Mucosa of gallbladder (tissue), 1 donor: Measurements from ENCODE around the gene CD2. TPM values are rescaled to one million over a fixed set of nuclear protein-coding genes. Genes with fewer than 3 reads are reported as not detected.
A peak's percentile ranks its signal among the peaks of the same experiment; 100 is the strongest.

Experiments
- DNase-seq: peaks from one replicate; pipeline ENCODE4 v3.0.0-alpha.2; 2020; ENCODE audit warnings: low spot score
- total RNA-seq: library from RNA; stranded (reverse); gene quantifications from one replicate; pipeline ENCODE4 v1.2.1, GENCODE V29; 2021
- donor health status: DM: no; HTN: no; CAD: no.

Gene CD2
- 12.5 TPM for total RNA-seq

- DNase-seq = no peak
Observed at GRCh38 chr1:116754198-116754977, at the start of gene CD2. CD2 (plus strand) TSS chr1:116754430; CDS start chr1:116754493, 63 bp downstream.

- no peak for DNase-seq
Observed at GRCh38 chr1:116706123-116706522, 48.1 kb upstream of the CD2 start.

DNA sequence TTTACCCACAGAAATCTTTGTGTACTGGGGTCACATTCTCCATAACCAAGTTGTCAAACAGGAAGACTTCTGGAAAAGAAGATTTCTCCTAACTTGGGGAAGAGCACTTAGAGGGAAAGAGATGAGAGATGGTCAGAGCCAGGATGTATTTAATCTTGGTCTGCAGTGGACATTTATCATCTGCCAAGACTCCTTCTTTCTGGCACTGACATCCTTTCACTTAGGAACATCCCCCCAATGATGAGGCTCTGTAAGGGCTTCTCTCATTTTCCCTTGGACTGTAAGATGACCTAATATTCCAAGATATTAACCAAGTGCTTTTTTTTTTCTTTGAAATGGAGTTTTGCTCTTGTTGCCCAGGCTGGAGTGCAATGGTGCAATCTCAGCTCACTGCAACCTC, 47.4 kb upstream of the CD2 start:
- DNase-seq = no peak

DNA sequence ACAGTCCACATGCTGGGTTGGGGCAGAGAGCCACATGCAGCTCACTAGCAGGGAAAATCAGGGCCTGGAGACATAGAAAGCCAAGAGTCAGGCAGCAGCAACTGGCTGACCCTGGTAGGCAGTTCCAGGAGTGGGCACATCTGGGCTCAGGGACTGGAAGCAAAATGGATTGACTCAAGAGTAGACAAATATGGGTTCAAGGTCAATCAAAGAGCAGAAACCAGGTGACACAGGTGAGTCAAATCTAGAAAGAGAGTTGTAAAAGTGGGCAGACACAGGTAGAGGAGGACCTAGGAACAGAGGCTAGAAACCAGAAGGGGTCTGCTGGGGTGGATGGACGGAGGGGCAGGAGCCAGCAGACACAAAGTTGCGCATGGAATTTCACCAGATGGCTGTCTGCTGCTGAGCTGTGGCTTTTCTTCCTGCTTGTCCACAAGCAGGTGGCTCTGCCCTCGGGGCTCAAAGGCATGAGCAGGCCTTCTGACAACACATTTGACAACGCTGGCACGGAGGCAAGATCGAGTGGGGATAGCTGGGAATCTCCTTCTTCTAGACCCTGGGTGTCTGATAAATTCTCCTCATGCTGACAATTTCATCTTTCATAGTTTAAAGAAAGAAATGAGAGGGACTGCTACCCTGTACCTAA, 45.9 kb upstream of the CD2 start:
- no peak for DNase-seq

GRCh38 chr1:116709666-116710167, 44.5 kb upstream of the CD2 start:
- no peak for DNase-seq

- no peak for DNase-seq
Observed at GRCh38 chr1:116710420-116711262, 43.6 kb upstream of the CD2 start.

DNA sequence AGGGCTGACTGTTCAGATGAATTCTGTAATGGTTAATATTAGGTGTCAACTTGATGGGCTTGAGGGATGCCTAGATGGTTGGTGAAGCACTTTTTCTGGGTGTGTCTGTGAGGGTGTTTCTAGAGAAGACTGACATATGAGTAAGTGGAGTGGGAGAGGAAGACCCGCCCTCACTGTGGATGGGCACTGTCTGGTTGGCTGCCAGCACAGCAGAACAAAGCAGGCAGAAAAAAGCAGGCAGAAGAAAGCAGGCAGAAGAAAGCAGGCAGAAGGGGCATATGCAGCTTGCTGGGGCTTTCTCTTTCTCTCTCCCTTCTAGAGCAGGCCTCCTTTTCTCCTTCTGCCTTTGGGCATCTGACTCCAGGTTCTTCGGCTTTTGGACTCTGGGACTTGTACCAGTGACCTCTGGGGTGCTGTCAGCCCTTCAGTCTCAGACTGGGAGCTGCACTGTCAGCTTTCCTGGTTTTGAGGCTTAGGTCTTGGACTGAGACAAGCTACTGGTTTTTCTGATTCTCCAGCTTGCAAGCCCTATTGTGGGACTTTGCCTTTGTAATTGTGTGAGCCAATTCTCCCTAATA, 42.9 kb upstream of the CD2 start:
- DNase-seq = no peak

- DNase-seq = no peak
Observed at GRCh38 chr1:116712510-116712909, 41.7 kb upstream of the CD2 start.

DNA sequence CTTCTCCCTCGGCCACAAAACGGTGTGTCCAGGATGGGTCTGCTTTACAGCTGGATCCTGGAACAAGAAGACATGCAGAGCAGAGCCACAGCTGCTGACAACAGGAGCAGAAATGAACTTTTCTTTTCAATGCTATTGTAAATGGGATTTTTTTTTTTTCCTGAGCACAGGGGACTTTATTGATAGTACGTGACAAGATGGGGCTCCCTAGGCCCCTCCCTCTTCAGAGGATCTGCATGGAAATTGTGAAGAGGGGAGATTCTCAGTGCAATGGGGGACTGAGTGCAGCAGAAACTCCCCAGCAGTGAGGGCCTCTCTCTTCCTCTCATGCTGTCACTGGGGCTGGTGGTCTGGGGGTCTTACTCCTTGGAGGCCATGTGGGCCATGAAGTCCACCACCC, 40.8 kb upstream of the CD2 start:
- no peak for DNase-seq

DNA sequence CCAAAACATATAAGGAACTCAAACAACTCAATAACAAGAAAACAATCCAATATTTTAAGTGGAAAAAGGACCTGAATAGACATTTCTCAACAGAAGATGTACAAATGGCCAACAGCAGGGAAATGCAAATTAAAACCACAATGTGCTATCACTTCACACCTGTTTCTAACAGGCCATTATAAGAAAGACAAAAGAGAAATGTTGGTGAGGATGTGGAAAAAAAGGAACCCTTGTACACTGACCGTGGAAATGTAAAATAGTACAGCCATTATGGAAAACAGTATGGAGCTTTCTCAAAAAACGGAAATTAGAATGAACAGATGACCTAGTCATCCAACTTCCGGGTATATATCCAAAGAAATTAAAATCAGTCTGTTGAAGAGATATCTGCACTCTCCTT, 37.8 kb upstream of the CD2 start:
- DNase-seq = no peak

DNA sequence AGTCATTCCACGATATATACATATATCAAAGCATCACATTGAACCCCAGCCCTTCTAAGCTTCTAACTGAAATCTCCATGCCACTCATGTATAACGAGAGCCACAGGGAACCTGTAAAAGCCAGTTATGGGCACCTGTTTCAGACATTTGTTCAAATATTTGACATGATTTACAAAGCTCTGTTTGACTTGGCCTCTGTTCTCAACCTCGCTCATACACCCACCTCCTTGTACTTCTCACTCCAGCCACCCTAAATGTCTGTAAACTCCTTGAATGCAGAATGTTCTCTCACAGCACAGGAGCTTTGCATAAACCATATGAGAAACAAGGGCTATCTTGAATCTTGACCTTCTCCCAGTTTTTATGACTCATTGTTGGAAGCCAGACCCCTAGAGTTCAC, 36.9 kb upstream of the CD2 start:
- DNase-seq = no peak

DNA sequence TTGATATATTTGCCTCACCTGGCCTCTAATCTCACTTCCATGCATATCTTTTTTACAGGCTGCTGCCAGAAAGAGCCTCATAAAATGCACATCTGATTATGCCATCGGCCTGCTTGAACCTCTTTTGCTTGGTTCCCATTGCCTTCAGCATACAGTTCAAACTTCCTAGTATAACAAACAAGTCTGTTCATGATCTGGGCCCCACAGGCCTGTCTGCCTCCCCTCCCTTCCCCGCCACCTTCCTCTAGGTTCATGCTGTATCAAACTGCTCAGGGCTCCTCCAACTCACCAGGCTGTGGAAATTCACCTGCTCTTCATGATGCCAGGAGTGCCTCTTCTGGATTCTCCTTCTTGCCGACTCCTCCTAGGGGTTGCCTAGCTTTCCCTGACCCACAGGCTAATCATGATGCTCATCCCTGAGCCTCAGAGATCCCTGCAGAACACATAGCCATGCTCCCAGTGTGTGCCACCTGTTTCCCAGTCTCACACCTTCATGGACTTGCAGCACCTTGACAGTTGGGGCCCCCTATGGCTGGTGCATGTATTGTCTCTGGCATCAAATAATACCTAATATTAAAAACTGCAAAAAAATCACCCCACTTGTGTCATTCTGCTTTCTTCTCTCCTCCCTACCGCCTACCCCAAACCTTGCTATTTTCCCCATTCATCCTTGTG, 33.7 kb upstream of the CD2 start:
- DNase-seq = no peak

- no peak for DNase-seq
Observed at GRCh38 chr1:116721039-116721405, 33.2 kb upstream of the CD2 start.

DNA sequence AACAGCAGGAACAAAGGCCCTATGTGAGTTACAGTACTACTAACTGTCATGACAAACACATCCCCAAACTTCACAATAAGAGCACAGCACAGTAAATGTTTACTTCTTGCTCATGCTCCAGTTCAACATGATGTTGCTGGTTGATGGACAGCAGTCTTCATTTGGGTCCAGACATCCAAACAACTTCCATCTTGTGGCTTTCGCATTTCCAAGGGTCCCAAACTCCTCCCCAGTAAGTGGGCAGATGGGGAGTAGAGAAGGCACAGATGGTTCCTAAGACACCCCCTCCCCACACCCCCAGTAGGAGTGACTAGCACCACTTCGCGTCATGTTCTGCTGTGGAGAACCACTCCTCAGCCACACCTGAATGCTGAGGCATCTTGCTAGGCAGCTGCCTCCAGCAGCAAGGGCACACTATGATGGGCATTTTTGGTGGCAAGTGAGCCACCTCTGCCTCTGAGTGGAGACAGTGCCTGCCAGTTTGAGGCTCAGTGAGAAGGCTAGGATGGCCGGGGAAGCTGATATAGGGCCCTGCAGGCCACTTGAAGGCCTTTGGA, 32.7 kb upstream of the CD2 start:
- DNase-seq = no peak

GRCh38 chr1:116722016-116722838, 32.0 kb upstream of the CD2 start:
- DNase-seq = peak; percentile 41

DNA sequence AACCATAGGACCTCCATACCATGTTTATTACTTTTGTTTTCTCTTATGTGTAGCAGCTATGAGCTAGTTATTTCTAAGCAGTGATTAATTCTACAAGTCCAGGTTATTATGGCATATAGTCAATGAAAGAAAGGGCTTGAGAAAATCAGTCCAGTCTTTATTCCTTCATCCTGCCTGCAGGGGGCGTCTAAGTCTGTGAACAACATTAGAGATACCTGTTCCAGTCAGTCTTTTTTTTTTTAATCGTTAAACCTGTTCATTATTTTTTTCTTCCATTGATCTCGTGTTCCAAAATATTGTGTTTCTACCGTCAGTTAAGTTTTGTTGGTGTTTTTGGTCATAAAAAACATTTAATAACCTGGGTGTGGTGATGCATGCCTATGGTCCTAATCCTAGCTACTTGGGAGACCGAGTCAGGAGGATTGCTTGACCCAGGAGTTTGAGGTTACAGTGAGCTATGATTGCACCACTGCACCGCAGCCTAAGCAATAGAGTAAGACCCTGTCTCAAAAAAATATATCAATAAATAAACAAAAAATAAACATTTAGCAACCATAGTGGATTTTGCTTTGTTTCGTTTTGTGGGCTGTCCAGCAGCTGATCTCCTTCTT, 29.4 kb upstream of the CD2 start:
- DNase-seq = peak; percentile 73

- DNase-seq = no peak
Observed at GRCh38 chr1:116725798-116726197, 28.4 kb upstream of the CD2 start.

DNA sequence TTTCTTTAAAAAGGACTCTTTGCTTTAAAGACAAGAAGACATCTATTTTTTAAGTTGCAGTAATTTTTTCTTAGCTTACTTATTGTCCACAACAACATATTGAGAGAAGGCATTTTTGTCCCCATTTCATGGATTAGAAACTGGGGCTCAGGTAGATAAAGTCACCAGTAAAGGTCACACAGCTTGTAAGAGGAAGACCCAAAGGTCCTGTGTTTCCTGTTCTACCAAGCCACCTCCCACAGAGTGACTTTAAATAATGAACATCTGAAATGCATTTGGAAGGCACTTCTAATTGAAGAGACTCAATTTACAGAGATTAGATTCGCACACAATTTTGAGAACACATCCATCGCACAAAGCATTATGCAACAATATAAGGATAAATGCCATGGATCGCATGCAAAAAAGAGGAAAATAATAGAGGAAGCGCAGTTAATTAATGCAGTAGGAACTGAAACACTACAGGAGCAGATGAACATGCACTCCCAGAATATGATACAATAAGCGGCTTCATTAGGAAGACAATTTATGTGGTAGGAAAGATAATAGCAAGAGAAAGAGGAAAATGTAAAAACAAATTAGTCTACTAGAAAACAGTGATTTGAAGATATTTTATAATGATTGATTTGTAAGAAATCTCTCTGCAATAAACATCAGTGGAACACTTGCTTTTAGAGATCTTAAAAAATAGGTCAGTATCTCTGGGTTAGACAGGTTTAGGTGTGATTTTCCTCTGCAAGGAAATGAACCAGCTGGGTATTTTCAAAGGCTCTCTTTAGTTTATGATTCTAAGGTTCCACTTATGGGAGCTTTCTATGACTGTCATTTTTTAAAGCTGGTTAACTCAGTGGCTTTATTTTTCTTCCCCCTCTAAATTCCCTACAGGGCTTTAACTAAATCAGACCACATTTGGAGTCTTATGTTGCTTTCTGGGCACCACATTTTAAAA, 27.1 kb upstream of the CD2 start:
- DNase-seq = no peak

- DNase-seq = no peak
Observed at GRCh38 chr1:116731439-116731838, 22.8 kb upstream of the CD2 start.
